Inflammatory macrophage treated with lipopolysaccharide for 4 hours (primary cell): Measurements from ENCODE around the gene KCNF1.

ENCODE experiments used
- DNase-seq: peaks from one replicate; pipeline ENCODE4 v3.0.0-alpha.2; 2020

KCNF1 gene

DNA sequence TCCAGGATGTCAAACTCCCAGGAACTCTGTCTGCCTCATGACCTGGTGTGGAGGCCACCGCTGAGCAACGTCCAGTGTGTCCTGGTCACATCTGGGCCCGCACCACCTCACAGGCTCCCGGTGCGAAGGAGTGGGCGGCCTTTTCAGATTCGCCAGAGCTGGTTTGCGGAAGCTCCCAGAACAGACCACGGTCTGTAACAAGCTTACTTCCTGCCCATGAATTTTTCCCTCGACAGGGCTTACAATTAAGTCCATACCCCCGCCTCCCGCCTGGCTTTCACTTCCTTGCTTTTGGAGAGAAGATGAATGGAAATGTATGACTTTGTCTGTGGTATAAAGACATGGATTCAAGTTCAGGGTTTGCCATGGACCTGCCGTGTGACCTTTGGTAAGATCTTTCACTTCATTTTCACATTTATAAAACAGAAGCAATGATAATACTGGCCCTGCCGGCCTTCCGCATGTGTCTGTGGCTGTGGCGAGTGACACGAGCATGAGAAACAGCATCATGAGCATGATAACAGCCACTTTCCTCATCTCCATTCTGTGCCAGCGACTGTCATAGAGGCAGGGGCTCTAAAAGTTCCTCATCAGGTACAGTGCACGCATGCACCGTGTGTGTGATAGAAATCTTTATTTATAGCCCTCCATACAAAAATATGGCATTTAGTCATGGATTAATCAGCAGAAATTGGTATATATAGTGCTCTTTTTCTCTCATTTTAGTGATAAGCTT lies 31.0 kb upstream of the KCNF1 start:
- peak; percentile 52 for DNase-seq

DNA sequence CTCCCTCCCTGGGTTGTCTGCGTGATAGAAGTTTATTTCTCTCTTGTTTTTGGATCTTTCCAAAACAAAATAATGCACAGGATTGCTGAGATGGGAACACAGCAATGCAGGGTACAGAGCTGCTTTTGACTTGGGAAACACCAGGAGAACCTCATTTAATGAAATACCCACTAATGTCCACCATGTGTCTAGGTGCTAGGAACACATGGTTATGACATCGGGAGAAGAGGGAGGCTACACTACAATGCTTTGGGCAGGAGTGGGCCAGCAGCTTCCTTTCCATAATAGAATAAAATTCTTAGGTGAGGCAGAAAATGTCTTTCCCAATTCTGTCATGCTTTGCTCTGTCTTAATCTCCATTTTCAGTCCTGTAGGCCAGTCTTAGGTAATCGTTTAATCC lies 29.2 kb upstream of the KCNF1 start:
- DNase-seq = no peak

GRCh38 chr2:10883066-10883465 lies 28.7 kb upstream of the KCNF1 start:
- DNase-seq = no peak

DNA sequence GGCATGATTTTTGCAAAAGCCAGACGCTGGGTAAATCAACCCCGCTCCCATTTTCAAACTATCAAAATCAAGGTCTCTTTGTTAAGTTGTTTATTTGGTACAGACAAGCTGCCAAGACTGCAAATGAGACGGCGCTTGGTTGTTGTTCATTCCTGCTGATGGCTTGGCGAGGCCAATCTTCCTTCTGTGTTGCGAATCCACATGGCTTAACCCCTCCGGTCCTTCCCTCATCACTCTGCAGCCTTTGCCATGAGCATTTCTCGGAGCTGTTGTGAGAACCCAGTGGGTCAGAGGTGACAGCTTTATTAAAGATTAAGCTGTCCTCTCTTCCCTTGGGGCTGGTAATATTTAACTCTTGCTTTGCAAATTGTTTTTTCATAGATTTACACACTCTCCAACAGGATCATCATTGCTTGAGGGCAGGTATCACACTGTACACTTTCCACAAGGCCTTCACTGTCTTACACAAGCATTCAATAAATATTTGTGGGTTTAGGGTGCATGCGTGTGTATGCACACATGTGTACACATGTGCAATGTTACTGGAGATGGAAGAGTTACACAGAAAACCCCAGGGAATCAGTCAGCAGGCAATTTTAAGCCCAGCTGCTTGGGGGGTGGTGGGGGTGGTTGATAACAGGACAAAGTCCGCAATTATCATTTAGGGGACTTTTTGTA lies 27.8 kb upstream of the KCNF1 start:
- DNase-seq = no peak

DNA sequence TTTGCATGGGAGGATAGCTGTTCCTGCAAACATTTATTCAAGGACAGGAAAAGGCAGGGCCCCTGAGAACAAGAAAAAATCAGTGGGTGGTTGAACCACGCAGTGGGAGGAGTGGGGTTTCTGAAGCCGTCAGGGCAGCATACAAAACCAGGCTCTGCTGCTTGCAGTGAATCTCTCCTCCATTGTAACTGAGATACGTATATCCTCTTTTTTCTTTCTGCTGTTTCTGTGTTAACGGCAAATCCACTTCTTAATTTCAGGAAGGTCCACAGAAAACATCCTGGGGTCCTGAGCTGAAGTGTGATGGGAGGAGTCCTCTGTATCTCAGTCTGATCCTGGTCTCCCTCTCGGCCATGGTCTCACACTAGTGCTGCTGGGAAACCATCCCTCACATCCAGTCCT lies 27.2 kb upstream of the KCNF1 start:
- no peak for DNase-seq

- no peak for DNase-seq
Measured at GRCh38 chr2:10885094-10885860, 26.5 kb upstream of the KCNF1 start.

- DNase-seq = no peak
Measured at GRCh38 chr2:10887476-10887875, 24.3 kb upstream of the KCNF1 start.

DNA sequence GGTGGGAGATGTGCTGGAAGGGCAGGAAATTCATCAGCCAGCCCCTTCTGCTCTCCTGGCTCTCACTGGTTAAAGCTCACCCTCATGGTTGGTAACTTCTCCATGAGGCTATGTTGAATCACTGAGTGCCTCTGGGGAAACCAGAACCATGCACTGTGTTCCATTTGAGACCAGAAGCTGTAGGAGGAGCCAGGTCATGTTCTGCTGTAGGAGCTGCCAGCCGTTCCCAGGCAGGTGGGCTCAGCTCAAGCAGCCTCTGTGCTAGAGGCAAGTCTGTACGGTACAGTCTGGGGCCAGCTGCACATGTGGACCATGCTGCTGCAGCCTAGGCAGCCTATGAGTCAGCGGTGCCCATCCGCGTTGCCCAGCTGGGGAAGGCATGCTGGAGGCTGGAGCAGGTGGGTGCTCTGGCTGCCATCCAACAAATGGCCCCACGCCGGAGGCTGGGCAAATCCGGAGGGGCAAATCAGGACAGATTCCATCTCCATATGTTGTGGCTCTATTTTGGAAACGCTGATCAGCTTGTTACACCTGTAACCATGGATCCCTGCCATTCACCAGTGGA lies 22.0 kb upstream of the KCNF1 start:
- DNase-seq = peak; percentile 35

DNA sequence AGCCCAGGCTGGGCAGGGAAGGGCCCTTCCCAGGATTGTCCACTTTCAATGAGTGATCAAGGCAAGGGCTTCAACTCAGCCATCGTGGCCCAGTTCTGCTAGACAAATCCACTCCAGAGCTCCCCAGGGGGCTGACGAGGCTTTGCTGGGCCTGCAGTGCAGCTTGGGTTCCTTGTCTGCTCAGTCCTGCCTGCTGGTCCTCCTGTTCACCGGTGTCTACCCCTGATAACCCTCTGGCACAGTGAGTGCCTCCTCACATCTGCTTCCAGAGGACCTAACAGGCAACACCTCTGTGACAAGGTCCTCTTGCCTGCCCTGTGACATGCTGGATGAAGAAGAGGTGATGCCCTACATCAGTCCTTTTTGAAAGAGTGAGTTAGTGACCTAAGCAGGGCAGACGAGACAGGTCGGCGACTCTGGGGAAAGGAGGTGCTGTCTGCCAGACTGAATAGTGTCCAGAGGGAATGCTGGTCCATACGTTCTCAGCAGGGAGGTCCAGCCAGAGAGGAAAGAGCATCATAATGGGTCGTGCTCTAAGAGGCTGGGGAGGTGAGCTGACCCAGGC lies 20.9 kb upstream of the KCNF1 start:
- DNase-seq = no peak

- DNase-seq = no peak
Measured at GRCh38 chr2:10891390-10891789, 20.3 kb upstream of the KCNF1 start.

DNA sequence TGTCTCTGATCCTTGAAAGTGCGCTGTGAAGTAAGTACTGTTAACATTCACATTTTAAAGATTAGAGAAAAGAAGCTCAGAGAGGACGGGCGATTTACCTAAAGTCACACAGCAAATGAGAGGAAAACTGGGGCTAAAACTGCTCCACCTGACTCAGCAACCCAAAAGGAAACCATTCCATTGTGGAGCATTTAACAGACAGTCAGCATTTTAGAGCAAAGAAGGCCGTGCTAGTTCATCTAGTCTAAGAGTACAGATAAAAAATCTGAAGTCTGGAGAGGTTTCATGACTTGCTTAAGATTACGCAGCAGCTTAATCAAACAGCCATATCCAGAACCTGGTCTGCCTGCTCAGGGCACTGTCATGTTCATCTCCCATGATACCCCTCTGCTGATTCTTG lies 19.9 kb upstream of the KCNF1 start:
- no peak for DNase-seq

DNA sequence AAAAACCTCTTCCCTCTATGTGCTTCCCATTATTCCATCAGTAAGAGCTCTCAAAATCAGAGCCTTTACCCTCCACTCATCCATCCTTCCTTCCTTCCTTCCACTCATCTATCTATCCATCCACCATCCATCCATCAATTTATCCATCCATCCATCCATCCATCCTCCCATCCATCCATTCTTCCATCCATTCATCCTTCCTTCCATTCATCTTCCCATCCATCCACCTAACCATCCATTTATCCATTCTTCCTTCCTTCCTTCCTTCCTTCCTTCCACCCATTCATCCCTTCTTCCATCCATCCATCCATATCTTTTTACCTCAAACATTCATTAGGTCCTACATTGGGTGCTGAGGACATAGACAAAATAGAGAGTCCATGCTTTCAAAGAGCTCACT lies 19.4 kb upstream of the KCNF1 start:
- no peak for DNase-seq

GRCh38 chr2:10892796-10893350 lies 18.9 kb upstream of the KCNF1 start:
- DNase-seq = no peak

DNA sequence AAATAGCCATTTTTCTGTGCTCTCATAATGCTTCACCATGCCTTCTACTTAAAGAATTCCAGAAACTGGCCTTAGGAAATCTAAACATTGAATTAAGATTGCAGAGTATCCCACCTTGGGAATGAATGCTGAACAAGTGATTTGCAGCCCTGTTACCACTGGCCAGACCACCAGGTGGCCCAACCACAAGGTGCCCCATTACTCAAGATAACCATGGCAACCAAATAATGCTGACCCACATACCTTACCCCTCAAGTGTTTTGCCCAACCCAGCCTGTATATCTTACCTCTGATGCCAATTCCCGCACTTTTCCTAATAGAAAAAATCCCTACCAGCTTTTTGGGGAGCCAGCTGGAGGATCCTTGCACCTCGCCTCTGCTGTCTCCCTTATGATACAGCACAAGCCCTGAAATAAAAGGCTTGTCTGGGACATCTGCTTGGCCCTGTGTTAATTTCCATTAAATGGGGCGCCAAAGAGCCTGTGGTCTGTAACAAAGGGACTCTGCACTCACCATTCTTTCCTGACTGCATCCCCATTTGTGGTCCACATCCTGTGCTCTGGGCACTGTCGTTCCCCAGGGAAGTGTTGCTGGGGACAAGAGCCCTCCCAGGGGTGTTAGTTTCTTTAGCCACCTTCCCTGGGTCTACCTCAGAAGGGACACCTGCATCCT lies 17.3 kb upstream of the KCNF1 start:
- no peak for DNase-seq

- DNase-seq = no peak
Measured at GRCh38 chr2:10895231-10895630, 16.5 kb upstream of the KCNF1 start.

DNA sequence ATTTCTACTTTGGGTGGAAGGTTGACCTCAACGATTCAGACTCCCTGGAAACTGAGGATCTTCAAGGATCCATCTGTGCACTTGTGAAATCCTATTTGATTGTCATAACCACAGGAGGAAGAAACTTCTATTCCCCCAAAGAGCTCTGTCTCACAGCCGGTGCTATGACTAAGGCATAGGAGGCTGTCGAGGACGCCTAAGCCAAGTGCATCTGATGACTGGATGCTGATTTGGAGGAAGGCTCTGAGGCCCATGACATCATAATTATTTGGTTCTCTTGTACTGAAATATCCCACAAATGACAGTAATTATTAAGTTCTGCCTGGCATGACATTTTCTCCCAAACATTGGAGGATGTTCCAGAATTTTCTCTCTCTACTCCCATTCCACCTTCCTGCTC lies 13.8 kb upstream of the KCNF1 start:
- peak; percentile 57 for DNase-seq

- DNase-seq = peak; percentile 53
Measured at GRCh38 chr2:10900216-10901109, 11.3 kb upstream of the KCNF1 start.

DNA sequence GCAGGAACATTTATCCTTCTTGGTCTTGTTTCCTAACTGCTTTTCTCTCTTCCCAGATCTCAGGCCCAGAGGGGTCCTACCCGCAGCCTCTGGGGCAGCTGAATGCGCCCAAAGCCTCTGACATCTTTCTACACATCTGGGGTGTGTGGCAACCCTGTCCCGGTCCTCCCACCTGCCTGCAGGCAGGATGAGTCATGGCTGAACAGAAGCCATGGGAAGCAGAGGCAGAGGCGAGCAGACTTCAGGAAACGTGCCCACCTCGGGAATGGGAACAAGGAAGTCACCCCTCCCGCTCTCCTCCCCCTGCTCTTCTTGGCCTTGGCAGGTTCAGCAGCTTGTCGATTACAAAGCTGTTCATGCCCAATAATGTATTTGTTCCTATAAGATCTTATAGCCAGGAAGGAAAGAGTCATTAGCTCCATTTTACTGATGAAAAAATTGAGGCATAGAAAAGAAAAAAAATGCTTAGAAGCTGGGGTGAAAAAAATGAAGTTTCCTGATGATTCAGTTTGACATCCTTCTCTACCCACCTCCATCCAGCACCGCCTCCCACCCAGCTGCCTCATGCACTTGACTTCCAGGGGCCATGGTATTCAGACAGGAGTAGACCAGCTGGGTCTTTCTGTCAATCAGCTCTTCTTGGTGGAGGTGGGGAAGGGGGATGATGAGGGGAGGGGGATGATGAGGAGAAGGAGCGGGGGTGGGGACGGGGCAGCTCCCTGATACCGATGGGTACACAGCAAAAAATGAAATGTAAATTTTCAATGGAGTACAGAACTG lies 10.4 kb upstream of the KCNF1 start:
- DNase-seq = peak; percentile 47

GRCh38 chr2:10903861-10904210 lies 7.9 kb upstream of the KCNF1 start:
- no peak for DNase-seq

- DNase-seq = no peak
Measured at GRCh38 chr2:10904455-10904854, 7.3 kb upstream of the KCNF1 start.
